NCI-H69 (cell line): ENCODE measurements around the gene MS4A13.
"Not testable (repeated sequence)": the region's sequence is repeated elsewhere in the genome, so short reads cannot be mapped to it uniquely, and the experiment has no call there.

ENCODE experiments used
- DNase-seq: peaks from one replicate; lab custom pipeline; 2025; lab: John Stamatoyannopoulos, UW

The MS4A13 gene

GRCh38 chr11:60530454-60531100 lies 15.4 kb downstream of the MS4A13 start:
- DNase-seq: no peak

- DNase-seq: not testable (repeated sequence)
Observed at GRCh38 chr11:60532383-60532782, 17.2 kb downstream of the MS4A13 start.

- not testable (repeated sequence) for DNase-seq
Observed at GRCh38 chr11:60538627-60539026, 23.4 kb downstream of the MS4A13 start.

- no peak for DNase-seq
Observed at GRCh38 chr11:60544077-60544476, 28.9 kb downstream of the MS4A13 start.

- no peak for DNase-seq
Observed at GRCh38 chr11:60561254-60561653, 46.1 kb downstream of the MS4A13 start.

- DNase-seq: peak; percentile 87
Observed at GRCh38 chr11:60563553-60564235, 48.5 kb downstream of the MS4A13 start.

GRCh38 chr11:60566776-60567175 lies 51.6 kb downstream of the MS4A13 start:
- DNase-seq: no peak

GRCh38 chr11:60570970-60571369 lies 55.8 kb downstream of the MS4A13 start:
- no peak for DNase-seq

GRCh38 chr11:60589611-60590010 lies 74.4 kb downstream of the MS4A13 start:
- DNase-seq: no peak
